GM21717 (cell line): ENCODE measurements around the gene TRIO.

Experiments
- ATAC-seq: cut with Tn5 transposase; IDR thresholded peaks from one replicate; pipeline ENCODE4 v1.9.1; 2021; ENCODE audit warnings: mild to moderate bottlenecking, moderate library complexity; ENCODE audit not compliant: unreplicated experiment

TRIO gene

DNA sequence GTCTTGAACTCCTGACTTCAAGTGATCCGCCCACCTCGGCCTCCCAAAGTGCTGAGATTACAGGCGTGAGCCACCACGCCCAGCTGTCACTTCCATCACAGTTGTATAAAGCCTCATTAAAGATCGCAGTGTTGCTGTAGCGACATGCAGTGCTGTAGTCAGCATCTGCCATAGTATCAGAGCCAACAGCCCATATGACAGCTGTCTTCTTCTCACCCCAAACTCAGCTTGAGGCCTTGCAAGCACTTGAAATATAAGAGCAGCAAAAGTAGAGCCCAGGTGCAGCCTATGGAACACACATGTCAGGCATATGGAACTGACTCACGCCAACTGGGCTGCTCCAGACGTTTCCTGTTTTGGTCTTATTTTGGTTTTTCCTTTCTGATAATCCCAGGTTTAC is 167.8 kb downstream of the TRIO start:
- no peak for ATAC-seq

DNA sequence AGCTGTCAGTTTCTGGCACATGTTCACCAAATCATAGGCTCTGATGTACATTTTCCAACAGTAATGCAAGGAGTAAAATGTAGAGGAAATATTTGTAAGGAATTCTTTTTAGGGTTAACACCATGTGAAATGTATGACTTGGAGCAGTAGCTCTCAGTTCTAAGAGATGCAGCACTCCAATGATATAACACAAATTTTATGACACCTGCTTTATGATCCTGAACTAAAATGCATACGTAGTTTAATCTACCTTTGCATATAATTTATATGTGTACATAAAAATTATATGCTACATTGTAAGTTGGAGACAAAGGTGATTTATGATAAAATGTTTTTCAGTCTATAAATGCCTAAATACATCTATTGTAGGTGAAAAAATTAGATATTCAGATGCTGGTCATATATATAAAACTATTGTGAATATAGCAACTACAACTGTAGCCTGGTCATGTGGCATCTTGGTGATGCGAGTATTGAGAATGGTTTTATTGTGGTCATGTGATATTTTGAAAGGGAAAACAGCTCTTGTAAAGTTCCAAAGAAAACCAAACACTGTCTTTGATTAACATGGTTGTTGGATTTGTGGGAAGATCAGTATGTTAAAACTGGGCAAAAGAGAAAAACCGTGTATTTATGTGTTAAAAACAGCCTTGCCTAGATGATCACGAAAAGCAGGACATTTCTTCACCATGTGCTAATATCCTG is 171.0 kb downstream of the TRIO start:
- no peak for ATAC-seq

- ATAC-seq, result no peak
These were observed 173.3 kb downstream of the TRIO start for GRCh38 chr5:14316471-14316870.

- ATAC-seq, result no peak
These were observed 176.0 kb downstream of the TRIO start for GRCh38 chr5:14319102-14319501.

DNA sequence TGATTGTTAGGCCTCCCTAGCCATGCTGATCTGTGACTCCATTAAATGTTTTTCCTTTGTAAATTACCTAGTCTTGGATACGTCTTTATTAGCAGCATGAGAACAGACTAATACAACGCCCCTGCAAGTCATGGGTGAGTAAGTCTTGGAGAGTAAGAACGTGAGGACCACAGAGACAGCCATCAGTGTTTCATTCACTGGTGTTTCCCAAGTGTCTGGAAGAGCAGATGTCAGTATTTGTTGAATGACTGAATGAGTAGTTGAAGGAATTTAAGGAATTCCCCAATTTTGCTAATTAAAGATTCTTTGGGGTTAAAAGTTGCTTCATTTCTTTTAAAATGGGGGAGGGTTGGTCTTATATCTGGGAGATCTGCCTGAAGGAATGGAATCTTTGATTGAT is 178.8 kb downstream of the TRIO start:
- no peak for ATAC-seq

- no peak for ATAC-seq
These were observed 179.5 kb downstream of the TRIO start for GRCh38 chr5:14322437-14323187.

- ATAC-seq, result no peak
These were observed 180.3 kb downstream of the TRIO start for GRCh38 chr5:14323466-14323865.

- ATAC-seq, result no peak
These were observed 182.2 kb downstream of the TRIO start for GRCh38 chr5:14325369-14325768.

- ATAC-seq, result no peak
These were observed 183.1 kb downstream of the TRIO start for GRCh38 chr5:14326035-14326903.

DNA sequence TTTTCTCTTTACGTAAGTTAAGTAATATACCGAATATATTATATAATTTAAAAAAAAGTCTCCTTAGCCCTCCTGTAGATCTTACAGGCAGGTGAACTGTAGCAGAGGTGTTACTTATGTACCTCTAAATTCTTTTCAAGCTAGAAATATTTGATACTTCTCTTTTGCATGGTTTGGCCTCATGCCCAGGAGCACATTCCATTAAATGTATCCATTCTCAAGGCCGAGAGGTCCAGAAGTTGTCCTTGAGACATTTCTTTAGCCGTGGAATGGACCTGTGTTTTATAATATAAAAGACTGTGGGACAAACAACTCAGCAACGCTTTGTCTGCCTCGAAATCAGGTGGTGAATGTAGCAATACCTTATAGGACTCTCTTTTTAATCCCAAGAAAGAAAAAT is 184.5 kb downstream of the TRIO start:
- ATAC-seq, result no peak

DNA sequence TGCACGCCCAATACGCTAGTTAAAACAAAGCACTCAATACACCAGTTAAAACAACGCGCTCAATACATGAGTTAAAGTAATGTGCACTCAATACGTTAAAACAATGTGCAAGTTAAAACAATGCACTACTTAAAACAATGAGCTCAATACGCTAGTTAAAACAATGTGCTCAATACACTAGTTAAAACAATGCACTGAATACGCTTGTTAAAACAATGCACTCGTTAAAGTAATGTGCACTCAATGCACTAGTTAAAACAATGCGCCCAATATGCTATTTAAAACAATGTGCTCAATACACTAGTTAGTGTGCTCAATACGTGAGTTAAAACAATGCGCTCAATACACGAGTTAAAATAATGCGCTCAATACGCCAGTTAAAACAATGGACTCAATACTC is 185.0 kb downstream of the TRIO start:
- ATAC-seq, result no peak

GRCh38 chr5:14330291-14330690 is 187.1 kb downstream of the TRIO start:
- ATAC-seq, result no peak

GRCh38 chr5:14330729-14331385 is 187.7 kb downstream of the TRIO start:
- ATAC-seq, result no peak

- ATAC-seq, result no peak
These were observed 188.2 kb downstream of the TRIO start for GRCh38 chr5:14331386-14331781.

GRCh38 chr5:14332038-14332631 is 189.0 kb downstream of the TRIO start:
- ATAC-seq, result no peak

- no peak for ATAC-seq
These were observed 189.6 kb downstream of the TRIO start for GRCh38 chr5:14332746-14333145.

GRCh38 chr5:14337593-14337992 is 194.5 kb downstream of the TRIO start:
- no peak for ATAC-seq

GRCh38 chr5:14339468-14339867 is 196.3 kb downstream of the TRIO start:
- no peak for ATAC-seq

DNA sequence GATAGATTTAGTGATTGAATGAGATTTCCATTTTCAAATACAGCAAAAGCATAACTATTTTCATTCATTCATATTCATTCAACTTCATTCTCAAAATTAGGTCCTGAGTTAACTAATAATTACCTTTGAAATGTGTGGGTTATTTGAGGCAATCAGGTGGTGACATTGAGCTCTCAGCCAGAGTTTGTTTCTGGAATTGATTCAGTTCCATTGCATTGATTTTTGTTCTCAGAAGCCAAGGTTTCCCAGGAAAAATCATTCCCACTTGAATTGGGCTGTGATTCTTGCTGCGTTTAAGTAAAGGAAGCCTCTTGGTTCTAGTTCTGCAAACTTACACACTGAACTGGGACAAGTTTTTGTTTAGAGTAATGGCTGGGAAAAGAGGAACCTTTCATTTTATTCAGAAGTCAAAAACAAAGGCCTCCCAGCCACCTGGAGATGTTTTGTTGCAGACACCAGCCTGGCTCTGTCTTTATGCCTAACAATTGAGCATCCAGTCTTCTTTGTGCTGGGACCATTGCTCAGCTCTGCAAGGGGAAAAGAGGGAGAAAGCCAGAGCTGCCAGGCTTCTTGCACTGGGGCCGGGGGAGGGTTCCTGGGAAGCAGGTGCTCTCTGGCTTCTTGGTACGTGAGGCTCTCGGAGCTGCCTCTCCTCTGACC is 198.6 kb downstream of the TRIO start:
- peak; percentile 26 for ATAC-seq

DNA sequence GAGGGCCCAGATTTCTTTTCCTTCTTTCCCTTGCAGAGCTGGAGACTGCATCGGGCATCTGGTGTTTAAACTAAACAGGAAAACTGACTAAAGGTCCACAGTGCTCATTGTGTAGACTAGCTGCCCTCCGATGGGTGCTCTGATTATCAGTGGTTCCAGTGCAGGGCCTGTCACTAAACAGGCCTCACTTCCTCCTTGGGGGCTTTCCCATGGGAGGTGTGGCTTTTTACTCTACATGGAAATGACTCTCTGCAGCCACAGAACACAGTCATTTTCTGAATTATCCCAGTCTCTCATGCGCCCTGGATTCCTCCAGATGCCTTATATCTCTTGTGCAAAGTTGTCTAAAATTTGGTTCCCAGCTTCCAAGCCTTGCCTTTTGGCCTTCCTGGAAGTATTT is 199.2 kb downstream of the TRIO start:
- peak; percentile 98 for ATAC-seq
